GM12873 (cell line): Measurements from ENCODE around the gene TTC22.

Experiments
- TF ChIP-seq, protein P1 (sequence below): IDR thresholded peaks from 2 replicates; pipeline ENCODE4 v1.5.1; 2012; ENCODE audit warnings: low read depth, mild to moderate bottlenecking, moderate library complexity, low read length, control low read depth; ENCODE audit not compliant: insufficient read depth; ENCODE audit errors: missing control alignments

Gene TTC22

DNA sequence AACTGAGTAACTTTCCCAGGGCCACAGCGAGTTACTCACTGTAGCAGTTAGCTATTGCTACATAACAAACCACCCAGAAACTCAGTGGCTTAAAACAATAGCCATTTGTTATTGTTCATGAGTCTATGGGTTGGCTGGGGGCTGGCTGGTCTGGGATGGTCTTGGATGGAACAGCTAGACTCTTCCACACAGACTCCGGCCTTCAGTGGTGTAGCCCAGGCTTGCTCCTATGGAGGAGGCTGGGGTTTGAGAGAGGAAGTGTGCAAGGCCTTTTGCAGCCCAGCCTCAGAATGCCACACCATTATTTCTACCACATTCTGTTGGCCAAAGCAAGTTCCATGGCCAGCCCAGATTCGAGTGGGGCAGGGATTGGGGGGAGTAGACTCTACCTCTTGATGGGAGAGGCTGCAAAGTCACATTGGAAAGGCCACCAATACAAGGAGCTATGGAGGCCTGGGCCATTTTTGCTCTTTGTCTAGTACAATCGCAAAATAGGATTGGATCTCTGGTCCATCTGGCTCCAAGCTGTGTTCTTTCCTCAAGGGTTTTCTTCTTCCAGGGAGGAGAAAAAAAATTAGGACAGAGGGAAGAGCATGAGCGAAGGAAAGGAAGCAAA lies 37.5 kb upstream of the TTC22 start:
- TF ChIP-seq, protein P1, sequence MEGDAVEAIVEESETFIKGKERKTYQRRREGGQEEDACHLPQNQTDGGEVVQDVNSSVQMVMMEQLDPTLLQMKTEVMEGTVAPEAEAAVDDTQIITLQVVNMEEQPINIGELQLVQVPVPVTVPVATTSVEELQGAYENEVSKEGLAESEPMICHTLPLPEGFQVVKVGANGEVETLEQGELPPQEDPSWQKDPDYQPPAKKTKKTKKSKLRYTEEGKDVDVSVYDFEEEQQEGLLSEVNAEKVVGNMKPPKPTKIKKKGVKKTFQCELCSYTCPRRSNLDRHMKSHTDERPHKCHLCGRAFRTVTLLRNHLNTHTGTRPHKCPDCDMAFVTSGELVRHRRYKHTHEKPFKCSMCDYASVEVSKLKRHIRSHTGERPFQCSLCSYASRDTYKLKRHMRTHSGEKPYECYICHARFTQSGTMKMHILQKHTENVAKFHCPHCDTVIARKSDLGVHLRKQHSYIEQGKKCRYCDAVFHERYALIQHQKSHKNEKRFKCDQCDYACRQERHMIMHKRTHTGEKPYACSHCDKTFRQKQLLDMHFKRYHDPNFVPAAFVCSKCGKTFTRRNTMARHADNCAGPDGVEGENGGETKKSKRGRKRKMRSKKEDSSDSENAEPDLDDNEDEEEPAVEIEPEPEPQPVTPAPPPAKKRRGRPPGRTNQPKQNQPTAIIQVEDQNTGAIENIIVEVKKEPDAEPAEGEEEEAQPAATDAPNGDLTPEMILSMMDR: no peak

- TF ChIP-seq, protein P1: no peak
Observed at GRCh38 chr1:54837002-54837853, 36.1 kb upstream of the TTC22 start.

DNA sequence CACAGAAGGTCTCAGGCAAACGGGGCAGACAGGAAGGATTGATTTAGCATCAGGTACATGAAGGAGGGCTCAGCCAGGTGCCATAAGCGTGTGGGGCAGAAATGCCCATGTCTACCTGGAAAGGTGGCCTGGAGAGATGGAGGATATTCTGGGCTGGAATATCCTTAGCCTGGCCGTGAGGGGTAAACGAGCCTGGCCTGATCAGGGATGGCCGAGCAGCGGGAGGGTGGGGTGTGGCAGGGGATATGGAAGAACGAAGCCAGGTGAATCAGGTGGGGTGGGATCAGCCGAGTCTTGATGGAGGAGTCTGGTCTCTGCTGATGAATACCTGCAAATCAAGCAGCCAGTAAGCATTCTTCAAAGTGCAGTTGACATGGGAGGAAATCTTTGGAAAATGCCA lies 35.5 kb upstream of the TTC22 start:
- TF ChIP-seq, protein P1: no peak

DNA sequence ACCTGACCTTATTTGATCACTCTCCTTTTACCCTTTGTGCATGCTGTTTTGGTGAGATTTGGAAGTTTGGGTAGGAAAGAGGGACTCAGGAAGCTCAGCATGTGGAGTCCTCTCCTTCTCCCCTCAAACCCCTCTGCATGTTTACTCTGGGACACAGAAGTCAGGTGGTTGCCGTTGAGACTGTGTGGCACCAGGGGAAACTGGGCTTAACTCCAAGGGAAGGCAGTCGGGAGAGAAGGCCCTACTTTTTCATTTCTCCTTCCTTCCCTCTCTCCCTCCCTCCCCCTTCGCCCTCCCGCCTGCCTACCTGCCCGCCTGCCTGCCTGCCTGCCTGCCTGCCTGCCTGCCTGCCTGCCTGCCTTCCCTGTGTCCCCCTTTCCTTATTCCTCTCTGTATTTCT lies 34.8 kb upstream of the TTC22 start:
- TF ChIP-seq, protein P1: no peak

DNA sequence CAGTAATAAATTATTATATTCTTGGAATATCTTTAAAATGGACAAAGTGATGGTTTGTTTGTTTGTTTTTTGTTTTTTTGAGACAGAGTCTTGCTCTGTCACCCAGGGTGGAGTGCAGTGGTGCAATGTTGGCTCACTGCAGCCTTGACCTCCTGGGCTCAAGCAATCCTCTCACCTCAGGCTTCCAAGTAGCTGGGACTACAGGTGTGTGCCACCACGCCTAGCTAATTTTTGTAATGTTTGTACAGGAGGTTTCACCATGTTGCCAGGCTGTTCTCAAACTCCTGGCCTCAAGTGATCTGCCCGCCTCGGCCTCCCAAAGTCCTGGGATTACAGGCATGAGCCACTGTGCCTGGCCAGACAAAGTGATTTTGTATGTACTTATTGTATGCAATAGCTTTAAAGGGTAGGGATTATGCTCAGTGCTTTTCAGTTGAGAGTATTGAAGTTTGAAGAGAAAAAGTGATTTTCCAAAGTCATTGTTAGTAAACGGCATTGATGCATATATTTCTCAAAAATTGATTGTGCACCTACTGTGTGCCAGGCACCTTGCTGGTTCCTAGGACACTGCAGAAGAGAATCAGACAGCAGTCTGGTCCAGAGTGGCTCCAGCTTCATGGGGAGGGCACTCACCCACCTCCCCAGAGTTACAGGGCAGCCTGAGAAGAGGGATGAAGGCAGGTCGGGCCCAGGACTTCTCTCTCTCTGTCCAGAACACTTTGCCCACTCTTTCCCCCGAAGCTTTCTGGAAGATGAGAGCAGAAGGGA lies 34.2 kb upstream of the TTC22 start:
- TF ChIP-seq, protein P1: no peak

DNA sequence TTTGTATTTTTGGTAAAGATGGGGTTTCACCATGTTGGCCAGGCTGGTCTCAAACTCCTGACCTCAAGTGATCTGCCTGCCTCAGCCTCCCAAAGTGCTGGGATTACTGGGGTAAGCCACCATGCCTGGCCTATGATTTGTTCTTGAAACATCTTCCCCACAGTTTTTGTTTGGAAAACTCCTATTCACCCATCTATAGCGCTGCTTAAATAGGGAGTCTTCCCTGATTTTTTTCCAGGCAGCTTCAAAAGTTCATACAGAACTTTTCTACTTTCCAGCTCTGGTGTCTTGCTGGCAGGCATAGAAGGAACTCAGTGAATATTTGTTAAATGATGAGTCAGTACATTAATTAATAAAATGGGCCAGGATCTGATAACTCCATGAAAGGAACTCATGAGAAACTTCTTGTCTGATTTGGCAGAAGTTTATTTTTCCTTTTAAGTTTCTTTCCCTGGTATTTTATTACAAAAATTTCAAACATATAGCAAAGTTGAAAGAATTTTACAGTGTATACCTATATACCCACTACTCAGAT lies 33.0 kb upstream of the TTC22 start:
- TF ChIP-seq, protein P1: no peak

DNA sequence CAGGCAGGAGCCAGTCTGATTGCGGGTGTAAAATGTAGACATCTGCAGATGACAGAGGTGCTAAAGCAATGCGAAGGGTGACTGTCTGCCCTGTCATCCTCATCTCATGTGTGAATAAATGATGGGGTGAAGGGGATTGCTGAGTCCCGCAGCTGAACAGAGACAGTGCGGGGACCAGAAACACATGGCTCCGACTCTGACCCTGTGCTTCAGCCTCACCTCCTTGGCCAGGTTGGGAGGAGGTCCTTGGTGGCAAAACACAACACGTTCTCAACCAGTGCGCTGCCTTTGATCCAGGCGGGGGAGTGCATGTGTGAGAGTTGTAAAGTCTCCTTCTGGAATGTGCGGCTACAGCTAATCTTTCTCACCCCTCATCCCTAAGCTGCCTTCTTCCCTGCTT lies 32.0 kb upstream of the TTC22 start:
- TF ChIP-seq, protein P1: no peak
